Right atrium auricular region (tissue), 2 donors: ENCODE results near the gene AK3. TPM values are rescaled to one million over a fixed set of nuclear protein-coding genes. Genes with fewer than 3 reads are reported as not detected.
"Not testable (repeated sequence)": the region's sequence is repeated elsewhere in the genome, so short reads cannot be mapped to it uniquely, and the experiment has no call there.

Experiments used
- DNase-seq: peaks from one replicate; pipeline ENCODE4 v3.0.0-alpha.2; 2019; ENCODE audit warnings: low spot score
- H3K27ac ChIP-seq, 2 donors: fragments of 200-600 bp; sonication (generic); 1 replicate in 1 of 2; 2 replicates in 1 of 2; pipeline ENCODE4 v1.5.1; 2016 to 2019
- H3K27me3 ChIP-seq, 2 donors: fragments of 200-600 bp; sonication (generic); one replicate each; pipeline versions ENCODE4 v1.5.1 to v1.6.0; 2017 to 2019
- H3K36me3 ChIP-seq: fragments of 200-600 bp; sonication (generic); one replicate; pipeline ENCODE4 v1.5.1; 2016
- H3K4me1 ChIP-seq, 2 donors: fragments of 200-600 bp; sonication (generic); one replicate each; pipeline versions ENCODE4 v1.5.1 to v1.6.0; 2017 to 2019
- H3K4me3 ChIP-seq, 2 donors: fragments of 200-600 bp; sonication (generic); 1 replicate in 1 of 2; 2 replicates in 1 of 2; pipeline ENCODE4 v1.5.1; 2017 to 2019; ENCODE audit warnings: mild to moderate bottlenecking in 1 of 2, moderate library complexity in 1 of 2
- H3K9me3 ChIP-seq, 2 donors: fragments of 200-600 bp; sonication (generic); one replicate each; pipeline ENCODE4 v1.5.1; 2019
- total RNA-seq, 2 donors: library from RNA; depleted of rRNA; stranded (reverse); fragments of >200 nt; gene quantifications; one replicate each; pipeline ENCODE4 v1.1.0, GENCODE V29; 2016
- TF ChIP-seq, protein P1 (sequence below), 2 donors: fragments of 200-600 bp; sonication (generic); IDR thresholded peaks; one replicate each; pipeline ENCODE4 v1.5.1; 2019; ENCODE audit warnings: antibody characterized with exemption in 2 of 2

AK3 gene
- 100 to 1,000 TPM; 109 to 201 TPM for total RNA-seq

DNA sequence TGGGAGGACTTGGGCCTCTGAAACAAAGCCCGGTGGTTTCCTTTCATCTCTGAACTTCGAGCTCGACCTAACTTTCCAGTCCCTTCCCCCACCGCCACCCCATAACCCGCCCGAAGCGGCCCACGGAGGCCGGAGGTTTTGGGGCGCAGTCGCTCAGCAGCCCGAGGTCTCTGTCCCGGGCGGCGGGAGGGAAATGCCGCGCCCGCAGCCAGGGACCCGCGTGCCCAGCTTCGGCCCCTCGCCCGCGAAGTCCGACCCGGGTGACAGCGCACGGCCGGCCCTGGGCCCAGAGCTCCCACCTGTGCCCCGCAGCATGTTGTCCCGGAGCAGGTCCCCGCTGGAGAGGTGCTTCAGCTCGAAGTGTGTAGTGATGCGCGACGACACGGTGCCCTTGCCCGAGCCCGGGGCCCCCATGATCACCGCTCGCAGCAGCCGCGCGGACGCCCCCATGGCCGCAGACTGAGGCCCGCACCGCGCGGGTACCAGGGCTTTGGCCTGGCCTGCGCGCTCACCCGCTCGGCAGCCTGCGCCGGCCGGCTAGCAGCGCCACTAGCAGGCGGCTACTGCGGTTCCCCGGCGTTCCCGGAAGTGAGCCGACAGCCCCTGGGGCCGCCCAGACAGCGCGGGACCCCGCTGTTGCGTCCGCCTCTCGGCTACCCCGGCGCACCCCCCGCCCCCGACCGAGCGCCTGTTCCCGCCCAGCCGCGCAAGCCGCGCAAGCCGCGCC, at the start of gene AK3:
Gene AK3, minus strand, starts transcription at position 565 of the 727 bp plus-strand sequence. Its CDS starts 115 bp downstream, at position 450.
- Histone ChIP-seq H3K4me3 (peak within 1 kb of the TSS; percentile 87), H3K9me3 (no peaks in the 10 kb centered on the region), H3K27me3 (no peaks in the 10 kb centered on the region), H3K27ac (peak within 1 kb of the TSS; percentile 94 to 97), H3K4me1 (peaks cover 0 to 25% of the 10 kb centered on the region in 2 donors), H3K36me3 (no peaks in the 10 kb centered on the region)
- TF ChIP-seq, protein P1, sequence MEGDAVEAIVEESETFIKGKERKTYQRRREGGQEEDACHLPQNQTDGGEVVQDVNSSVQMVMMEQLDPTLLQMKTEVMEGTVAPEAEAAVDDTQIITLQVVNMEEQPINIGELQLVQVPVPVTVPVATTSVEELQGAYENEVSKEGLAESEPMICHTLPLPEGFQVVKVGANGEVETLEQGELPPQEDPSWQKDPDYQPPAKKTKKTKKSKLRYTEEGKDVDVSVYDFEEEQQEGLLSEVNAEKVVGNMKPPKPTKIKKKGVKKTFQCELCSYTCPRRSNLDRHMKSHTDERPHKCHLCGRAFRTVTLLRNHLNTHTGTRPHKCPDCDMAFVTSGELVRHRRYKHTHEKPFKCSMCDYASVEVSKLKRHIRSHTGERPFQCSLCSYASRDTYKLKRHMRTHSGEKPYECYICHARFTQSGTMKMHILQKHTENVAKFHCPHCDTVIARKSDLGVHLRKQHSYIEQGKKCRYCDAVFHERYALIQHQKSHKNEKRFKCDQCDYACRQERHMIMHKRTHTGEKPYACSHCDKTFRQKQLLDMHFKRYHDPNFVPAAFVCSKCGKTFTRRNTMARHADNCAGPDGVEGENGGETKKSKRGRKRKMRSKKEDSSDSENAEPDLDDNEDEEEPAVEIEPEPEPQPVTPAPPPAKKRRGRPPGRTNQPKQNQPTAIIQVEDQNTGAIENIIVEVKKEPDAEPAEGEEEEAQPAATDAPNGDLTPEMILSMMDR (IDR thresholded peaks at IDR 0.05) = peak in 1 of 2 donors; percentile 60
- peak; percentile 79 for DNase-seq

DNA sequence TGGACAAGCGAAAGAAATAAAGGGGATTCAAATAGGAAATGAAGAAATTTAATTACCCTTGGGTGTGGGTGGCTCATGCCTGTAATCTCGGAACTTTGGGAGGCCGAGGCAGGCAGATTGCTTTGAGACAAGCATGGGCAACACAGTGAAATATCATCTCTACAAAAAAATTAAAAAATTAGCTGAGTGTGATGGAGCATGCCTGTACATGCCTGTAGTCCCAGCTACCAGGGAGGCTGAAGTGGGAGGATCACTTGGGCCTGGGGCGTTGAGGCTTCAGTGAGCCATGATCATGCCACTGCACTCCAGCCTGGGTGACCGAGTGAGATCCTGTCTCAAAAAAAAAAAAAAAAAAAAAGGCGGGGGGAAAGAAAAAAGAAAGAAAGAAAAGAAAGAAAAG, 47.7 kb upstream of the AK3 start:
- no peaks in the 10 kb centered on the region for H3K36me3 ChIP-seq
- peaks cover 0 to 8% of the 10 kb centered on the region in 2 donors for H3K4me1 ChIP-seq
- H3K9me3 ChIP-seq = no peaks in the 10 kb centered on the region
- H3K27me3 ChIP-seq = no peaks in the 10 kb centered on the region
- TF ChIP-seq, protein P1 (IDR thresholded peaks at IDR 0.05) = no peak
- no peak for DNase-seq
- no peak overlapping the region for H3K4me3 ChIP-seq
- H3K27ac ChIP-seq = no peak overlapping the region

DNA sequence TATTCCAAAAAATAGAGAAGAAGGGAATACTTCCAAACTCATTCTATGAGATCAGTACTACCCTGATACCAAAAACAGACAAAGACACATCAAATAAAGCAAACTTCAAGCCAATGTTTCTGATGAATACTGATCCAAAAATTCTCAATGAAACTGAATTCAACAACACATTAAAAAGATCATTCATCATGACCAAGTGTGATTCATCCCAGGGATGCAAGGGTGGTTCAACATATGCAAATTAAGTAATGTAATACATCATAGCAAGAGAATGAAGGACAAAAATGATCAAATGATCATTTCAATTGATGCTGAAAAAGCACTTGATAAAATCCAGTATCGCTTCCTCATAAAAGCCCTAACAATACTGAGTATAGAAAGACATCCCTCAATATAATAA, 46.9 kb upstream of the AK3 start:
- peaks cover 0 to 6% of the 10 kb centered on the region in 2 donors for H3K4me1 ChIP-seq
- no peaks in the 10 kb centered on the region for H3K27me3 ChIP-seq
- TF ChIP-seq, protein P1 (IDR thresholded peaks at IDR 0.05) = no peak
- no peak for DNase-seq
- no peak overlapping the region for H3K4me3 ChIP-seq
- H3K27ac ChIP-seq = no peak overlapping the region
- H3K9me3 ChIP-seq = no peaks in the 10 kb centered on the region
- H3K36me3 ChIP-seq = no peaks in the 10 kb centered on the region

DNA sequence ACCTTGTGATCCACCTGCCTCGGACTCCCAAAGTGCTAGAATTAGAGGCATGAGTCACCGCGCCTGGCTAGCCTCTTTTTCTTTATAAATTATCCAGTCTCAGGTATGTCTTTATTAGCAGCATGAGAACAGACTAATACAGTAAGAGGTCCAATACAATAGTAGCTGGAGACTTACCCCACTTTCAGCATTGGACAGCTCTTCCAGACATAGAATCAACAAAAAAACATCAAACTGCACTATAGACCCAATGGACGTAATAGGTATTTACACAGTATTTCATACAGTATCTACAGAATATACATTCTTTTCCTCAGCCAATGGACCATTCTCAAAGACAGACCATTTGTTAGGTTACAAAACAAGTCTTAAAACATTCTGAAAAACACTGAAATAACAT, 45.6 kb upstream of the AK3 start:
- no peaks in the 10 kb centered on the region for H3K27me3 ChIP-seq
- no peaks in the 10 kb centered on the region for H3K9me3 ChIP-seq
- TF ChIP-seq, protein P1 (IDR thresholded peaks at IDR 0.05) = no peak
- H3K27ac ChIP-seq = no peak overlapping the region
- no peaks in the 10 kb centered on the region for H3K4me1 ChIP-seq
- H3K36me3 ChIP-seq = no peaks in the 10 kb centered on the region
- DNase-seq = no peak
- no peak overlapping the region for H3K4me3 ChIP-seq

DNA sequence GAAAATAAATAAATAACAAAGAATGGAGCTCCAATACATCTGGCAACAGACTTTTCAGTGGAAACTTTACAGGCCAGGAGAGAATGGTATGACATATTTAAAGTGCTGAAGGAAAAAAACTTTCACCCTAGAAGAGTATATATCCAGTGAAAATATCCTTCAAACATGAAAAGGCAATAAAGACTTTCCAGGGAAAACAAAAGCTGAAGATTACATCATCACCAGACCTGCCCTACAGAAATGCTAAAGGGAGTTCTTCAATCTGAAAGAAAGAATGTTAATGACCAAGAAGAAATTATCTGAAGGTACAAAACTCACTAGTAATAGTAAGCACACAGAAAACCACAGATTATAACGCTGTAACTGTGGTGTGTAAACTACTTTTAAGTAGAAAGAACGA, 43.4 kb upstream of the AK3 start:
- Histone ChIP-seq H3K27ac (no peak overlapping the region), H3K4me1 (no peaks in the 10 kb centered on the region), H3K4me3 (no peak overlapping the region), H3K36me3 (no peaks in the 10 kb centered on the region), H3K27me3 (no peaks in the 10 kb centered on the region), H3K9me3 (no peaks in the 10 kb centered on the region)
- DNase-seq = no peak
- TF ChIP-seq, protein P1 (IDR thresholded peaks at IDR 0.05) = no peak

DNA sequence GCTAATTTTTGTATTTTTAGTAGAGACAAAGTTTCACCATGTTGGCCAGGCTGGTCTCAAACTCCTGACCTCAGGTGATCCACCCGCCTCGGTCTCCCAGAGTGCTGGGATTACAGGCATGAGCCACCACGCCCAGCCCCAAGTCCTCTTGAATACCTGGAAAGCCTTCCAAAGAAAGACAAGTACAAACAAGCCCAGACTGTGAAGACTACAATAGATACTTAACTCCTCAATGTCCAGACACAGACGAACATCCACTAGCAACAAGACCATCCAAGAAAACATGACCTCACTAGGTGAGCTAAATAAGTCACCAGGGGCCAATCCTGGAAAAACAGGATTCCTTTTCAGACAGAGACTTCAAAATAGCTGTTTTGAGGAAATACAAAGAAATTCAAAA, 42.2 kb upstream of the AK3 start:
- H3K4me1 ChIP-seq = not testable (repeated sequence)

More for the DNA sequence above, 42.2 kb upstream of the AK3 start:
- not testable (repeated sequence) for H3K27me3 ChIP-seq, H3K9me3 ChIP-seq, H3K36me3 ChIP-seq, DNase-seq, H3K27ac ChIP-seq, H3K4me3 ChIP-seq
